Measurements from ENCODE around the gene TMEM126B.

DNA sequence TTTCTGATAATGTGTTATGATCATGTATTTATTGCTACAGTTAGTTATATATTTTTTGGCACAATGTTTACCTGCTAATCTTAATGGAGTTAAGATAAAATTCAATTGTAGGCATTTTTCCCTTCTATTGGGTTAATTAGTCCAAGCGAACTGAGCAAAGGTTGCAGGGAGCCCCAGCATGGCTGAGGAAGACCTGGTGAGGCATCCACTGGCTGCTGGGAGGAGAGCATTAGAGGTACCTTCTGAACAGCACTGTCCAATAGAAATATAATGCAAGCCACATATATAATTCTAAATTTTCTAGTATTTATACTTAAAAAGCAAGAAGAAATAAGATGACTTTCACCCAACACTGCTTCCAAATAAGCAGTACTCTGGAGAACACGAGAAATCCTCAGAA is 18.7 kb downstream of the TMEM126B start:
- no peak for TF ChIP-seq EZH2 (IDR thresholded peaks at IDR 0.05; ENCODE audit: borderline replicate concordance, insufficient read depth, low read depth, low read length, poor library complexity, severe bottlenecking)
- TF ChIP-seq, protein P1, sequence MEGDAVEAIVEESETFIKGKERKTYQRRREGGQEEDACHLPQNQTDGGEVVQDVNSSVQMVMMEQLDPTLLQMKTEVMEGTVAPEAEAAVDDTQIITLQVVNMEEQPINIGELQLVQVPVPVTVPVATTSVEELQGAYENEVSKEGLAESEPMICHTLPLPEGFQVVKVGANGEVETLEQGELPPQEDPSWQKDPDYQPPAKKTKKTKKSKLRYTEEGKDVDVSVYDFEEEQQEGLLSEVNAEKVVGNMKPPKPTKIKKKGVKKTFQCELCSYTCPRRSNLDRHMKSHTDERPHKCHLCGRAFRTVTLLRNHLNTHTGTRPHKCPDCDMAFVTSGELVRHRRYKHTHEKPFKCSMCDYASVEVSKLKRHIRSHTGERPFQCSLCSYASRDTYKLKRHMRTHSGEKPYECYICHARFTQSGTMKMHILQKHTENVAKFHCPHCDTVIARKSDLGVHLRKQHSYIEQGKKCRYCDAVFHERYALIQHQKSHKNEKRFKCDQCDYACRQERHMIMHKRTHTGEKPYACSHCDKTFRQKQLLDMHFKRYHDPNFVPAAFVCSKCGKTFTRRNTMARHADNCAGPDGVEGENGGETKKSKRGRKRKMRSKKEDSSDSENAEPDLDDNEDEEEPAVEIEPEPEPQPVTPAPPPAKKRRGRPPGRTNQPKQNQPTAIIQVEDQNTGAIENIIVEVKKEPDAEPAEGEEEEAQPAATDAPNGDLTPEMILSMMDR (IDR thresholded peaks at IDR 0.05), result no peak

Data from B cell (primary cell).